Colon (tissue), 2 donors: ENCODE results near the gene DDC.
"Not testable (repeated sequence)": the region's sequence is repeated elsewhere in the genome, so short reads cannot be mapped to it uniquely, and the experiment has no call there.

Source experiments
- FAIRE-seq: peaks from 2 replicates; lab custom pipeline; 2012; peaks lifted over from hg19 to GRCh38; lab: Jason Lieb, UNC
- donor health status: control.
- donor health status: control.

Gene DDC

GRCh38 chr7:50486512-50486911 is 78.7 kb downstream of the DDC start:
- FAIRE-seq = no peak

- FAIRE-seq = no peak
Measured at GRCh38 chr7:50481867-50482266, 83.3 kb downstream of the DDC start.

- no peak for FAIRE-seq
Measured at GRCh38 chr7:50480797-50481196, 84.4 kb downstream of the DDC start.

- no peak for FAIRE-seq
Measured at GRCh38 chr7:50479743-50480517, 85.3 kb downstream of the DDC start.

- no peak for FAIRE-seq
Measured at GRCh38 chr7:50477640-50478039, 87.6 kb downstream of the DDC start.

- FAIRE-seq = no peak
Measured at GRCh38 chr7:50476953-50477625, 88.1 kb downstream of the DDC start.

GRCh38 chr7:50475340-50475739 is 89.9 kb downstream of the DDC start:
- FAIRE-seq = no peak

GRCh38 chr7:50474382-50475160 is 90.6 kb downstream of the DDC start:
- FAIRE-seq = no peak

- no peak for FAIRE-seq
Measured at GRCh38 chr7:50473531-50473930, 91.7 kb downstream of the DDC start.

GRCh38 chr7:50472427-50472826 is 92.8 kb downstream of the DDC start:
- no peak for FAIRE-seq

GRCh38 chr7:50471970-50472369 is 93.2 kb downstream of the DDC start:
- no peak for FAIRE-seq

GRCh38 chr7:50470250-50471163 is 94.7 kb downstream of the DDC start:
- no peak for FAIRE-seq

- FAIRE-seq = no peak
Measured at GRCh38 chr7:50469181-50469580, 96.0 kb downstream of the DDC start.

GRCh38 chr7:50467817-50468610 is 97.2 kb downstream of the DDC start:
- no peak for FAIRE-seq

- no peak for FAIRE-seq
Measured at GRCh38 chr7:50466815-50467585, 98.2 kb downstream of the DDC start.

- no peak for FAIRE-seq
Measured at GRCh38 chr7:50463035-50463434, 102.2 kb downstream of the DDC start.

GRCh38 chr7:50462361-50462760 is 102.8 kb downstream of the DDC start:
- FAIRE-seq = no peak

GRCh38 chr7:50461695-50462094 is 103.5 kb downstream of the DDC start:
- no peak for FAIRE-seq

- not testable (repeated sequence) for FAIRE-seq
Measured at GRCh38 chr7:50459183-50459582, 106.0 kb downstream of the DDC start.

GRCh38 chr7:50458651-50459050 is 106.6 kb downstream of the DDC start:
- not testable (repeated sequence) for FAIRE-seq
